ENCODE data around the gene ZNF619. TPM values are rescaled to one million over a fixed set of nuclear protein-coding genes. Genes with fewer than 3 reads are reported as not detected.

ZNF619 gene
- polyA plus RNA-seq, 1 donor: 2.8 TPM

GRCh38 chr3:40465111-40465407 is 11.9 kb upstream of the ZNF619 start:
- no peak for DNase-seq (ENCODE audit: low read depth)

DNA sequence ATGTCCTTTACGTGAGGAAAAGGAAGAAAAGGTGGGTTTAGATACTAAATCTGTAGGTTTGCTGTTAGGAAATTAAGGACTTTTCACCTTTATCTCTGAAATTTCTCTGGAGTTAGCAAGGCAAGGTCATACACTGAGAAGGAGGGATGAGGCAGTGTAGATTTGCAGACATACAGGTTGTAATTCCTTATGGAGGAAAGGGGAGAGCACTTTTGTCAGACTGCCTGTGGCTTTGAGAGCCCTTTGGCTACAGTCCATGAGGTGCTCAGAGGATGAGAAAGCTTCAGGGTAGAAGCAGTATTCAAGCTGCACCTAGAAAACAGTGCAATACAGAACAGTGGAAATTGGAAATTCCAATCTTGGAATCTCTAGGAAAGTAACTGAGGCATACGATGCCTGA is 11.5 kb upstream of the ZNF619 start:
- DNase-seq (ENCODE audit: low read depth): no peak

DNA sequence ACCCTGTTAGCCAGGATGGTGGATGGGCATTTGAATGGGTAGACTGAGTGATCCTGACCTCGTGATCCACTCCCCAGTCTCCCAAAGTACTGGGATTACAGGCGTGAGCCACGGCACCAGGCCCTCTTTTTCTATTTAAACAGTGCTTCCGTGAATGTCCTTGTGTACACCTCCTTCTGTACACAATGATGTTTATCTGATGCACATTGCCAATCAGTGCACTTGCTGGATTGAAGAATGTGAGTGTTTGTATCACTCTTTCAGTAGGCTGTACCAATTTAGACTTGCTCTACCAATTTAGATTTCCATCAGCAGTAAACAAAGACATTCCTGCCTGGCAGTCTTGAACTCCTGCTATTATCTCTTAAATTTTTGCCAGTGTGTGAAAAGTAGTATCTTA is 8.9 kb upstream of the ZNF619 start:
- no peak for DNase-seq (ENCODE audit: low read depth)

GRCh38 chr3:40470701-40471100 is 6.2 kb upstream of the ZNF619 start:
- no peak for DNase-seq (ENCODE audit: low read depth)

GRCh38 chr3:40477666-40478065 is 744 bp downstream of the ZNF619 start:
- no peak for DNase-seq (ENCODE audit: low read depth)

- no peak for DNase-seq (ENCODE audit: low read depth)
Measured at GRCh38 chr3:40487172-40487571, 10.2 kb downstream of the ZNF619 start.

- DNase-seq (ENCODE audit: low read depth): no peak
Measured at GRCh38 chr3:40490916-40491315, 14.0 kb downstream of the ZNF619 start.

- no peak for DNase-seq (ENCODE audit: low read depth)
Measured at GRCh38 chr3:40494698-40495097, 17.8 kb downstream of the ZNF619 start.

- DNase-seq (ENCODE audit: low read depth): no peak
Measured at GRCh38 chr3:40497288-40497687, 20.4 kb downstream of the ZNF619 start.

GRCh38 chr3:40499952-40500351 is 23.0 kb downstream of the ZNF619 start:
- no peak for DNase-seq (ENCODE audit: low read depth)

DNA sequence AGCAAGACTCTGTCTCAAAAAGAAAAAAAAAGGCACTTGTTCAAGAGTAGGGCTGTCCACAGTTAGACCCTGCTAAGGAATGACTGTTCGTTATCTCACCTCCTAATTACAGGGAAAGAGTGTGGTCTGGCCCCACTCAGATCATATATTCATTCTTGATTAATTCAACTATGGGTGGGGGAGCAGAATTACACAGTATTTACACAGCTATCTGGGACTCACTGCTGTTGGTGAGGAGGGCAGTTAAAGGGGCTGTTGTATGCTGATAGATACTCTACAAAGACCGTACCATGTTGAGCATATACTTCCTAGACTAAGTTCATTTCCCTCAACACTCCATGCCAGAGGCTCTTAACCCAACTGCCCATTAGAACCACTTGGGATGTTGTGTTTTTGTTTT is 25.1 kb downstream of the ZNF619 start:
- no peak for DNase-seq (ENCODE audit: low read depth)

- no peak for DNase-seq (ENCODE audit: low read depth)
Measured at GRCh38 chr3:40504636-40505430, 27.9 kb downstream of the ZNF619 start.

- DNase-seq (ENCODE audit: low read depth): no peak
Measured at GRCh38 chr3:40505599-40506462, 28.9 kb downstream of the ZNF619 start, which contains the start of gene ZNF620. Gene ZNF620, plus strand, starts transcription at chr3:40506039. Its CDS starts 314 bp downstream, at chr3:40506353.

- no peak for DNase-seq (ENCODE audit: low read depth)
Measured at GRCh38 chr3:40511031-40511718, 34.3 kb downstream of the ZNF619 start.

GRCh38 chr3:40516201-40516600 is 39.3 kb downstream of the ZNF619 start:
- no peak for DNase-seq (ENCODE audit: low read depth)

DNA sequence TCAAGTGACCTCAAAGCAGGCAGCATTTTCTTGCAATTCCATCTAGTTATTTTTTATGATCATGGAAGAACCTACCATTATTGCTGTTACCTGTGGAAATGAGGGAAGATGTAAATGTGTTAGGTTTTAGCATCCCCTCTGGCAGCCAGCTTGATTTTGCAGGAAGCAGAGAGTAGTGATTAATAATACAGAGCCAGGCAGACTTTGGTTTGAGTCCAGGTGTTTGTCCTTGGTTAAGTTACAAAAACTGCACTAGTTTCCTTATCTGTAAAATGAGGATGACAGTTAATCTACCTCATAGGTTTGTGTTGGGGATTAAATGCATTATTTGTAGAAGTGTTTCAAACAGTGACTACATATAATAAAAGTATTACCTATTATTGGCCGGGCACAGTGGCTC is 41.1 kb downstream of the ZNF619 start:
- DNase-seq (ENCODE audit: low read depth): no peak

DNA sequence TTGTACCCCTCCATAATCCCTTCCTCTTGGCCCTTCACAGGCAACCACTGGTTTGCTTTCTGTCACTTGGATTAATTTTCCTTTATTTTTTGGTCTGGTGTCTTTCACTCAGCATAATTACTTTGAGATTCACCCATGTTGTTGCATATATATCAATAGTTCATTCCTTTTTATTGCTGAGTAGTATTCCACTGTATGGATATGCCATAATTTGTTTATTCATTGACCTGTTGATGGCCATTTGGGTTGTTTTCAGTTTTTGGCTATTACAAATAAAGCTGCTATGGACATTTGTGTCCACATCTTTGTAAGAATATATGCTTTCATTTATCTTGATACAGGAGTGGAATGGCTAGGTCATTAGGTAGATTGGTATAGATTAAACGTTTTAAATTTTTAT is 41.9 kb downstream of the ZNF619 start:
- DNase-seq (ENCODE audit: low read depth): no peak

DNA sequence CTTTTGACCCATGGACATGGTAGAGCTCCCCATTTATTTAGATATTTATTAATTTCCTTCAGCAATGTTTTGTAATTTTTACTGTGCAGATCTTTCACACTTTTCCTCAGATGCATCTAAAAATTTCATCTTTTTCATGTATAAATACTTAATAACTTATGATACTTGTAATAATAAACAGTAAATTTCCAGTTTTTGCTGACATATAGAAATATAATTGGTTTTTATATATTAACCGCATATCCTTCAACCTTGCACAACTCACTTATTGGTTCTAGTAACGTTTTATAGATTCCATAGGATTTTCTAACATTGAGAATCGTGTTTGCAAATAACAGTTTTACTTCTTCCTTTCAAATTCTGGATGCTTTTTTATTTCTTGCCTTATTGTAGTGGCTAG is 44.3 kb downstream of the ZNF619 start:
- DNase-seq (ENCODE audit: low read depth): no peak

DNA sequence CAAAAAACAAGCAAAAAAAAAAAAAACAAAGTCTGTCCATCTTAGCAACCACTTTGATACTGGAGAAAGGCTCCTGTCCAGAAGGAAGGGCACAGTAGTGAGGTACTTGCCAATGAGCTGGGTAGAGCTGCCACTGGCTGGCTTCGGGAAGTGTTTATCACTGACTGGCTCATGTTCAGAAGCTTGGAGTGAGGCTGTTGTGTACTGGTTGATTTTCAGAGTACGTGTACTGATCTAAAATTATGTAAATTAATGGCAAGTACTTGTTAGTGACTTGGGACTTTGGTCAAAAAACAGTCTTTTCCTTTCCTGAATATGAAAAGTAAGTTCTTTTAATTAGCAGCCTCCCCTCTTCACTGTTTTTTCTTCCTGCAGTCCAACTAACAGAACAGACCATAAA is 46.9 kb downstream of the ZNF619 start:
- DNase-seq (ENCODE audit: low read depth): no peak

DNA sequence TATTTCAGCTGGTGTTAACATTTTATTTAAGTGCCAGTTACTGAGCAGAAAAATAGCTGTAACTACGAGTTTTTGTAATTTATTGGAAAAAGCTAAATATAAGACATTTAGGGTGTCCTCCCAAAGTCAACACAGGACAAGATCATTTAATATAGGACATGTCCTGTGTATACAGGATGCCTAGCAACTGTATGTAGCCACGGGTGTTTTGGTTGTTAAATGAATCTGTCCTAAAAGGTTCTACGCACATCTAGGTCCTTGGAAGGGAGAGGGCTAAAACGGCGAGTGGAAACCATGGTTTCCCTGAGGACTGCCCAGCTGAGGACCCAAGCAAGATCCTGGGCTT is 47.3 kb downstream of the ZNF619 start:
- DNase-seq (ENCODE audit: low read depth): no peak

DNA sequence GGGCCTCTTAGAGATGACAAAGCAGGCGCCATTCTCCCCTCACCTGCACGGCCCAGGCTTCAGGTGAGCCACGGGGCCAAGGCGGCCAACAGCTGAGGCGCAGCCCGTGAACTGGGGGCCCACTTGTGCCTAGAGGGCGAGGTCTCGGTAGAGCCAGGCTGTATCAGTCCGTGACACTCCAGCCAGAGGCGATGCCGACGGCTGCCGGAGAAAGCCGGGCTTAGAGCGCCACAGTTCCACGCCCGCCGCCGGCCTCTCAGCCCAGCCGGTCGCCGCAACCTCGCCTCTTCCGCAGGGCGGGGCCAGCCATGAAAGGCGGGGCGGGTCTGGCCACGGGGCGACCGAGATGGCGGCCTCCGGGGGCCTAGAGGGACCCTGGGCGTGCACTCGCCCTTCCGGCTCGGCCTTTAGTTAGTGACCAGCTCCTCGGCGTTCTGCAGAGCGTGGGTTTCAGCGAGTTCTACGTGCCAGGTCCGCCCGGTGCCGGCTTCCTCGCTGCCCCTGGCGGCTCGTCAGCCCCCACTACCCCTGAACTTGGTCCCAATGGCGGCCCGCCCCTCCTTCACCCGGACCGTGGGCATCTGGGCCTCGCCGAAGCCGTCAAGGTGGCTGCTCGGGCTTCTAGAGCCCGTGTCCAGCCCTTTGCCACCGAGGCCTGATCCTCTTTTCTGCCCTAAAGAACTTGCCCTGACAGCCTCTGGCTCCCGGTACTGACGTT is 47.8 kb downstream of the ZNF619 start, which contains the start of gene ZNF621:
ZNF621 (plus strand) TSS at position 393 of the 718 bp plus-strand sequence. CDS start 881 bp downstream, outside the sequence.
- peak; percentile 48 for DNase-seq (ENCODE audit: low read depth)

DNA sequence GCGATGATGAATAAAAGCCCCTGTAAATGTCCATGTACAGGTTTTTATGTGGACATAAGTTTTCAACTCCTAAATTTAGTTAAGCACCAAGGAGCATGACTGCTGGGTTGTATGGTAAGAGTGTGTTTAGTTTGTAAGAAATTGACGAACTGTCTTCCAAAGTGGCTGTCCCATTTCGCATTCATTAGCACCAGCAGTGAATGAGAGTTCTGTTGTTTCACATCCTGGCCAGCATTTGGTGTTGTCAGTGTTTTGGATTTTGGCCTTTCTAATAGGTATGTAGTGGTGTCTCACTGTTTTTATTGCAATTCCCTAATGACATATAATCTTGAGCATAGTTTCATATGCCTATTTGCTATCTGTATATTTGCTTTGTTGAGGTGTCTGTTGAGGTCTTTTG is 51.5 kb downstream of the ZNF619 start:
- no peak for DNase-seq (ENCODE audit: low read depth)

Data from forelimb muscle (tissue), 1 donor.